ENCODE data around the gene COBLL1. TPM values are rescaled to one million over a fixed set of nuclear protein-coding genes. Genes with fewer than 3 reads are reported as not detected.

COBLL1 gene
- total and polyA plus RNA-seq, 2 of the 4 experiments (the other 2 are of a cell fraction), result 0.79 to 1.1 TPM

GRCh38 chr2:164821338-164821737 is 20.3 kb downstream of the COBLL1 start:
- Histone ChIP-seq H4K91ac (ENCODE audit: insufficient read depth, low read depth, low read length) (no peak overlapping the region), H3K9me1 (ENCODE audit: insufficient read depth, low read length) (no peaks in the 10 kb centered on the region), H3K79me1 (ENCODE audit: low read depth in 1 of 2, low read length in 2 of 2) (no peaks in the 10 kb centered on the region), H3K4me3 (ENCODE audit: insufficient read depth, low read depth, low read length) (no peak overlapping the region), H3K56ac (ENCODE audit: extremely low read depth, insufficient read depth, low read length) (no peak overlapping the region), H3K27ac (ENCODE audit: insufficient read depth, low read length) (no peak overlapping the region), H3K18ac (ENCODE audit: low read depth, low read length) (no peak overlapping the region), H4K5ac (ENCODE audit: low read depth, low read length) (no peak overlapping the region), H4K20me1 (ENCODE audit: insufficient read depth, low read length) (no peaks in the 10 kb centered on the region), H2AK5ac (ENCODE audit: low read depth, low read length) (no peak overlapping the region), H2AFZ (replicated peaks; ENCODE audit: low read length, poor library complexity) (no peak overlapping the region), H3K14ac (replicated peaks; ENCODE audit: low read depth, low read length) (no peak overlapping the region), H3K9ac (ENCODE audit: low read depth, low read length) (no peak overlapping the region), H4K8ac (ENCODE audit: low read depth in 2 of 2, low read length in 2 of 2) (no peak overlapping the region), H3K27me3 (ENCODE audit: control insufficient read depth, insufficient read depth, low read length) (no peaks in the 10 kb centered on the region), H3K36me3 (ENCODE audit: control insufficient read depth, insufficient read depth, low read length) (no peaks in the 10 kb centered on the region), H3K4ac (ENCODE audit: low read depth, low read length) (no peak overlapping the region), H2BK15ac (ENCODE audit: low read depth, low read length) (no peak overlapping the region), H2AK9ac (replicated peaks; ENCODE audit: low read depth, low read length, poor library complexity) (no peak overlapping the region), H2BK20ac (ENCODE audit: low read depth, low read length) (no peak overlapping the region), H3K23ac (ENCODE audit: low read depth, low read length) (no peak overlapping the region), H3K4me2 (ENCODE audit: low read depth, low read length) (no peak overlapping the region), H3K9me3 (ENCODE audit: control insufficient read depth, insufficient read depth, low read length) (no peaks in the 10 kb centered on the region), H2BK120ac (ENCODE audit: low read depth, low read length) (no peak overlapping the region), H2BK5ac (ENCODE audit: low read depth, low read length, poor library complexity, severe bottlenecking) (no peak overlapping the region), H3K4me1 (ENCODE audit: control insufficient read depth, insufficient read depth, low read length) (no peaks in the 10 kb centered on the region)
- no peak for DNase-seq
- no CpG with 5 or more reads among the region's 4 CpGs for WGBS, 2 experiments (ENCODE audit: extremely low coverage in 2 of 2, insufficient read length in 1 of 2)
- CTCF ChIA-PET, result no interaction called here
- TF ChIP-seq CHD1 (IDR thresholded peaks at IDR 0.05; ENCODE audit: low read depth, low read length) (no peak), BHLHE40 (IDR thresholded peaks at IDR 0.05; ENCODE audit: low read depth, low read length) (no peak), RCOR1 (IDR thresholded peaks at IDR 0.05; ENCODE audit: insufficient replicate concordance, low read length) (no peak), CTCF (conservative IDR thresholded peaks at IDR 0.05; ENCODE audit: low read depth, low read length) (no peak), MXI1 (IDR thresholded peaks at IDR 0.05; ENCODE audit: borderline replicate concordance, low read depth, low read length) (no peak), USF2 (IDR thresholded peaks at IDR 0.05; ENCODE audit: low read depth, low read length) (no peak), POLR2A (IDR thresholded peaks at IDR 0.05; ENCODE audit: low read depth, low read length) (no peak), RFX5 (IDR thresholded peaks at IDR 0.05; ENCODE audit: low read depth, low read length) (no peak), SMC3 (IDR thresholded peaks at IDR 0.05; ENCODE audit: low read depth, low read length) (no peak), MAFK (IDR thresholded peaks at IDR 0.05; ENCODE audit: low read depth, low read length) (no peak), MAZ (IDR thresholded peaks at IDR 0.05; ENCODE audit: borderline replicate concordance, low read depth, low read length) (no peak), NFE2L2 (IDR thresholded peaks at IDR 0.05; ENCODE audit: low read depth, low read length) (no peak), ELK1 (IDR thresholded peaks at IDR 0.05; ENCODE audit: borderline replicate concordance, low read depth, low read length) (no peak), FOS (IDR thresholded peaks at IDR 0.05; ENCODE audit: low read depth, low read length) (no peak), RAD21 (IDR thresholded peaks at IDR 0.05; ENCODE audit: low read length) (no peak), CEBPB (IDR thresholded peaks at IDR 0.05; ENCODE audit: low read depth, low read length) (no peak)
- ATAC-seq (ENCODE audit: low read depth), result no peak
- intact Hi-C loops (cut with micrococcal nuclease) (no loop called here), in situ Hi-C loops (cut with MboI; ENCODE audit: low sequenced_read_pairs) (no loop called here), dilution Hi-C loops (cut with HindIII; ENCODE audit: low sequenced_read_pairs, unreplicated experiment) (no loop called here)
- POLR2A ChIA-PET (ENCODE audit: unreplicated experiment), result no interaction called here
- BruUV-seq (replicated peaks), result no TSS peak
